ENCODE measurements around the gene TMEM19.
A peak's percentile ranks its signal among the peaks of the same experiment; 100 is the strongest.
"Not testable (repeated sequence)": the region's sequence is repeated elsewhere in the genome, so short reads cannot be mapped to it uniquely, and the experiment has no call there.

TMEM19 gene

GRCh38 chr12:71666259-71666658 is 19.6 kb upstream of the TMEM19 start:
- no peak for DNase-seq

GRCh38 chr12:71671311-71671710 is 14.6 kb upstream of the TMEM19 start:
- DNase-seq = no peak

- DNase-seq = no peak
Measured at GRCh38 chr12:71671816-71672215, 14.1 kb upstream of the TMEM19 start.

GRCh38 chr12:71682466-71682865 is 3.4 kb upstream of the TMEM19 start:
- DNase-seq = no peak

GRCh38 chr12:71683633-71684032 is 2.2 kb upstream of the TMEM19 start:
- no peak for DNase-seq

GRCh38 chr12:71684081-71684480 is 1.8 kb upstream of the TMEM19 start:
- DNase-seq = peak; percentile 34

GRCh38 chr12:71685312-71685906 is 473 bp upstream of the TMEM19 start:
- DNase-seq = no peak

GRCh38 chr12:71686658-71687025 is 760 bp downstream of the TMEM19 start:
- DNase-seq = no peak

GRCh38 chr12:71687172-71687571 is 1.3 kb downstream of the TMEM19 start:
- DNase-seq = not testable (repeated sequence)

- no peak for DNase-seq
Measured at GRCh38 chr12:71688961-71689570, 3.2 kb downstream of the TMEM19 start.

- DNase-seq = no peak
Measured at GRCh38 chr12:71691504-71692129, 5.7 kb downstream of the TMEM19 start.

GRCh38 chr12:71693126-71693525 is 7.2 kb downstream of the TMEM19 start:
- DNase-seq = no peak

GRCh38 chr12:71693651-71694050 is 7.8 kb downstream of the TMEM19 start:
- not testable (repeated sequence) for DNase-seq

GRCh38 chr12:71694099-71694820 is 8.4 kb downstream of the TMEM19 start:
- no peak for DNase-seq

GRCh38 chr12:71695782-71696181 is 9.9 kb downstream of the TMEM19 start:
- DNase-seq = no peak

GRCh38 chr12:71702181-71702580 is 16.3 kb downstream of the TMEM19 start:
- DNase-seq = not testable (repeated sequence)

- no peak for DNase-seq
Measured at GRCh38 chr12:71702590-71702989, 16.7 kb downstream of the TMEM19 start.

- DNase-seq = no peak
Measured at GRCh38 chr12:71703206-71703605, 17.3 kb downstream of the TMEM19 start.

GRCh38 chr12:71704920-71705319 is 19.0 kb downstream of the TMEM19 start:
- DNase-seq = no peak

- no peak for DNase-seq
Measured at GRCh38 chr12:71708658-71709057, 22.8 kb downstream of the TMEM19 start.

GRCh38 chr12:71710276-71711125 is 24.6 kb downstream of the TMEM19 start:
- peak; percentile 12 for DNase-seq

GRCh38 chr12:71718611-71719010 is 32.7 kb downstream of the TMEM19 start:
- DNase-seq = no peak

All from activated CD4-positive, alpha-beta T cell treated with anti-CD3 and anti-CD28 coated beads, Interleukin-2, Interleukin-6, amounts not matched to agents 100 ng/mL and 50 ng/mL, durations not matched to agents 16 hours and 8 hours (primary cell).